ENCODE measurements around the gene KRTAP2-1.

DNA sequence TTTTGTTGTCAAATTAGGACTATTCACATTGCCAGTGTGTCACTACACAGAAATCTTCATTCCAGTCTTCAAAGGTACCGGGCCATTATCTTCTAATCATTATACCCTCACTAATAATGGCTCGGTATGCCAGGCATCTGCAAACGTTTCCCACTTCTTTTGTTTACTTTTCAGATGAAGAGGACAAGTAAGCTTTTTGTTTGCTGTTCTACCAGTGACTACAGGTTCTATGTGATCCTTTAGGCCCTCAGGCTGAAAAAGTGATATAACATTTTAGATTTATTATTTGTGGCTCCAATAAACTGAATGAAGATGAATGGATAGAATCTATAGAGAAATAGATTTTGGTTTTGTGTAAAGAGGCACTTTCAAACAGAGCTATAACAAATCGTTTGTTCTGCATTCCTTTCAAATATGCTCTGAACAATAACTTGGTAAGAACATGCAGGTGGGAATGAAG, 37.8 kb downstream of the KRTAP2-1 start:
- TF ChIP-seq TCF12 (IDR thresholded peaks at IDR 0.05; ENCODE audit: low read depth, low read length) (no peak), SAP30 (IDR thresholded peaks at IDR 0.05; ENCODE audit: insufficient read depth, insufficient replicate concordance, low read length) (no peak), ASH2L (IDR thresholded peaks at IDR 0.05; ENCODE audit: low read length) (no peak), MAFK (IDR thresholded peaks at IDR 0.05; ENCODE audit: low read depth, low read length) (no peak), POU5F1 (IDR thresholded peaks at IDR 0.05; ENCODE audit: low read depth, low read length) (no peak), BCL11A (IDR thresholded peaks at IDR 0.05; ENCODE audit: low read depth in 2 of 2, low read length in 2 of 2) (no peak), POLR2AphosphoS5 (IDR thresholded peaks at IDR 0.05; ENCODE audit: low read depth, low read length) (no peak)
- TF ChIP-seq, protein P1, sequence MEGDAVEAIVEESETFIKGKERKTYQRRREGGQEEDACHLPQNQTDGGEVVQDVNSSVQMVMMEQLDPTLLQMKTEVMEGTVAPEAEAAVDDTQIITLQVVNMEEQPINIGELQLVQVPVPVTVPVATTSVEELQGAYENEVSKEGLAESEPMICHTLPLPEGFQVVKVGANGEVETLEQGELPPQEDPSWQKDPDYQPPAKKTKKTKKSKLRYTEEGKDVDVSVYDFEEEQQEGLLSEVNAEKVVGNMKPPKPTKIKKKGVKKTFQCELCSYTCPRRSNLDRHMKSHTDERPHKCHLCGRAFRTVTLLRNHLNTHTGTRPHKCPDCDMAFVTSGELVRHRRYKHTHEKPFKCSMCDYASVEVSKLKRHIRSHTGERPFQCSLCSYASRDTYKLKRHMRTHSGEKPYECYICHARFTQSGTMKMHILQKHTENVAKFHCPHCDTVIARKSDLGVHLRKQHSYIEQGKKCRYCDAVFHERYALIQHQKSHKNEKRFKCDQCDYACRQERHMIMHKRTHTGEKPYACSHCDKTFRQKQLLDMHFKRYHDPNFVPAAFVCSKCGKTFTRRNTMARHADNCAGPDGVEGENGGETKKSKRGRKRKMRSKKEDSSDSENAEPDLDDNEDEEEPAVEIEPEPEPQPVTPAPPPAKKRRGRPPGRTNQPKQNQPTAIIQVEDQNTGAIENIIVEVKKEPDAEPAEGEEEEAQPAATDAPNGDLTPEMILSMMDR (IDR thresholded peaks at IDR 0.05; ENCODE audit: control extremely low read depth in 1 of 3, insufficient read depth in 1 of 3, low read depth in 1 of 3, low read length in 3 of 3), result no peak
- TF ChIP-seq, protein P2, sequence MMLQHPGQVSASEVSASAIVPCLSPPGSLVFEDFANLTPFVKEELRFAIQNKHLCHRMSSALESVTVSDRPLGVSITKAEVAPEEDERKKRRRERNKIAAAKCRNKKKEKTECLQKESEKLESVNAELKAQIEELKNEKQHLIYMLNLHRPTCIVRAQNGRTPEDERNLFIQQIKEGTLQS (IDR thresholded peaks at IDR 0.05; ENCODE audit: insufficient read depth, low read depth, low read length), result no peak

Data from H1 (cell line).